Stimulated activated CD8-positive, alpha-beta memory T cell treated with anti-CD3 and anti-CD28 coated beads, Interleukin-15, amount 100 ng/mL, for 48 hours (primary cell): Measurements from ENCODE around the gene CNOT4.
"Not testable (repeated sequence)": the region's sequence is repeated elsewhere in the genome, so short reads cannot be mapped to it uniquely, and the experiment has no call there.

ENCODE experiments used
- DNase-seq, 2 donors: peaks; one replicate each; pipeline ENCODE4 v3.0.0-alpha.2; 2020; ENCODE audit warnings: low read depth in 2 of 2

Gene CNOT4

GRCh38 chr7:135514856-135515255 is 5.0 kb upstream of the CNOT4 start:
- DNase-seq, result no peak

GRCh38 chr7:135512135-135512887 is 2.4 kb upstream of the CNOT4 start:
- no peak for DNase-seq

GRCh38 chr7:135510592-135511183 is 786 bp upstream of the CNOT4 start:
- no peak for DNase-seq

- DNase-seq, result no peak
Observed at GRCh38 chr7:135509589-135509838, 388 bp downstream of the CNOT4 start.

- DNase-seq, result no peak
Observed at GRCh38 chr7:135508883-135509588, 866 bp downstream of the CNOT4 start.

GRCh38 chr7:135501402-135501801 is 8.5 kb downstream of the CNOT4 start:
- no peak for DNase-seq

- DNase-seq, result no peak
Observed at GRCh38 chr7:135499818-135500217, 10.1 kb downstream of the CNOT4 start.

- not testable (repeated sequence) for DNase-seq
Observed at GRCh38 chr7:135497161-135497560, 12.7 kb downstream of the CNOT4 start.

- no peak for DNase-seq
Observed at GRCh38 chr7:135493362-135493761, 16.5 kb downstream of the CNOT4 start.

- no peak for DNase-seq
Observed at GRCh38 chr7:135492151-135492550, 17.8 kb downstream of the CNOT4 start.

GRCh38 chr7:135490783-135491182 is 19.1 kb downstream of the CNOT4 start:
- DNase-seq, result no peak

- no peak for DNase-seq
Observed at GRCh38 chr7:135489791-135490190, 20.1 kb downstream of the CNOT4 start.

- DNase-seq, result no peak
Observed at GRCh38 chr7:135486261-135486920, 23.5 kb downstream of the CNOT4 start.

- no peak for DNase-seq
Observed at GRCh38 chr7:135481598-135481979, 28.3 kb downstream of the CNOT4 start.

- DNase-seq, result no peak
Observed at GRCh38 chr7:135480966-135481597, 28.8 kb downstream of the CNOT4 start.

GRCh38 chr7:135475521-135475920 is 34.4 kb downstream of the CNOT4 start:
- DNase-seq, result no peak

- not testable (repeated sequence) for DNase-seq
Observed at GRCh38 chr7:135469705-135470104, 40.2 kb downstream of the CNOT4 start.

GRCh38 chr7:135467207-135467711 is 42.6 kb downstream of the CNOT4 start:
- DNase-seq, result no peak

- DNase-seq, result no peak
Observed at GRCh38 chr7:135466442-135467206, 43.3 kb downstream of the CNOT4 start.

- no peak for DNase-seq
Observed at GRCh38 chr7:135463908-135464307, 46.0 kb downstream of the CNOT4 start.

GRCh38 chr7:135459951-135460567 is 49.8 kb downstream of the CNOT4 start:
- no peak for DNase-seq
